ENCODE results near the gene CDK16.

DNA sequence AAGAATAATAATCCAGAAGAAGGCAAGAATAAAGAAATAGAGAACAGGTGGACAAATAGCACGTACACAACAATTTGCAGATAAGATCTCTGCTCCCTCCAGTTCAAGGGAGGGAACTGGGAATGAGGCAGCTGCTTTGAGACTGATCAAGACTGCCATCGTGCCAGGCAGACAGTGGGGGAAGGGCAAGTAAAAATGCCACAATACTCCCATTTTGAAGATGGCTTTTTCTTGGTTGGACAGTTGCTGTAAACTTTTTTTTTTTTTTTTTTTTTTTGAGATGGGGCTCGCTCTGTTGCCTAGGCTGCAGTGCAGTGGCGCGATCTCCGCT, 31.5 kb downstream of the CDK16 start:
- TF ChIP-seq CTCF (IDR thresholded peaks at IDR 0.05) (no peak), ZFX (IDR thresholded peaks at IDR 0.05; ENCODE audit: borderline replicate concordance) (no peak)
